Keratinocyte (primary cell): ENCODE measurements around the gene CHCHD5. TPM values are rescaled to one million over a fixed set of nuclear protein-coding genes. Genes with fewer than 3 reads are reported as not detected.
A peak's percentile ranks its signal among the peaks of the same experiment; 100 is the strongest.

ENCODE experiments used
- DNase-seq: peaks from one replicate; pipeline ENCODE4 v3.0.0-alpha.2; 2011; ENCODE audit warnings: low read depth, missing footprints, low spot score
- FAIRE-seq: peaks from 2 replicates; lab custom pipeline; 2011; peaks lifted over from hg19 to GRCh38; lab: Jason Lieb, UNC
- H2AFZ ChIP-seq: 2 replicates; pipeline ENCODE4 v1.6.0; 2012; ENCODE audit warnings: low read length, control low read depth, inconsistent platforms; ENCODE audit not compliant: control insufficient read depth
- H3K27ac ChIP-seq: 2 replicates; pipeline ENCODE4 v1.5.1; 2011; ENCODE audit warnings: low read length; ENCODE audit not compliant: control insufficient read depth, insufficient read depth
- H3K27me3 ChIP-seq: 3 replicates; pipeline ENCODE4 v1.6.0; 2011; ENCODE audit warnings: low read length; ENCODE audit not compliant: control insufficient read depth, insufficient read depth; ENCODE audit errors: extremely low read depth
- H3K36me3 ChIP-seq, 2 experiments: 2 replicates in 1 of 2; 3 replicates in 1 of 2; pipeline ENCODE4 v1.5.1; 2011; ENCODE audit warnings: low read length in 2 of 2, mild to moderate bottlenecking in 1 of 2; ENCODE audit not compliant: control insufficient read depth in 2 of 2, insufficient read depth in 2 of 2; ENCODE audit errors: extremely low read depth in 1 of 2
- H3K4me1 ChIP-seq: 3 replicates; pipeline ENCODE4 v1.5.1; 2011; ENCODE audit warnings: low read length; ENCODE audit not compliant: control insufficient read depth, insufficient read depth; ENCODE audit errors: extremely low read depth
- H3K4me2 ChIP-seq: 3 replicates; pipeline ENCODE4 v1.6.0; 2011; ENCODE audit warnings: low read depth, low read length; ENCODE audit not compliant: control insufficient read depth, insufficient read depth; ENCODE audit errors: extremely low read depth
- H3K4me3 ChIP-seq, 3 experiments: fragments of 200-600 bp in 1 of 3; sonication (generic) in 1 of 3; 2 replicates in 2 of 3; 3 replicates in 1 of 3; pipeline ENCODE4 v1.5.1; 2011 to 2016; ENCODE audit warnings: low read length in 3 of 3, mild to moderate bottlenecking in 3 of 3, control low read depth in 2 of 3, inconsistent platforms in 1 of 3, low read depth in 1 of 3, mixed read lengths in 1 of 3, mixed run types in 1 of 3, moderate library complexity in 1 of 3; ENCODE audit not compliant: control insufficient read depth in 2 of 3, insufficient read depth in 2 of 3; ENCODE audit errors: extremely low read depth in 1 of 3
- H3K79me2 ChIP-seq: 2 replicates; pipeline ENCODE4 v1.6.0; 2012; ENCODE audit warnings: low read length; ENCODE audit not compliant: control insufficient read depth, insufficient read depth
- H3K9ac ChIP-seq: 3 replicates; pipeline ENCODE4 v1.6.0; 2011; ENCODE audit warnings: low read length; ENCODE audit not compliant: control insufficient read depth, insufficient read depth; ENCODE audit errors: extremely low read depth
- H3K9me1 ChIP-seq: 3 replicates; pipeline ENCODE4 v1.6.0; 2011; ENCODE audit warnings: low read length; ENCODE audit not compliant: control insufficient read depth, insufficient read depth; ENCODE audit errors: extremely low read depth
- H3K9me3 ChIP-seq: 2 replicates; pipeline ENCODE4 v1.5.1; 2012; ENCODE audit warnings: low read depth, low read length; ENCODE audit not compliant: control insufficient read depth
- H4K20me1 ChIP-seq: 3 replicates; pipeline ENCODE4 v1.6.0; 2011; ENCODE audit warnings: low read length; ENCODE audit not compliant: control insufficient read depth, insufficient read depth; ENCODE audit errors: extremely low read depth
- CTCF ChIP-seq, 3 experiments: IDR thresholded peaks in 1 of 3; conservative IDR thresholded peaks in 1 of 3; optimal IDR thresholded peaks in 1 of 3; 2 replicates in 2 of 3; 3 replicates in 1 of 3; pipeline versions ENCODE3 to v1.5.1; 2011; ENCODE audit warnings: low read length in 3 of 3, mild to moderate bottlenecking in 3 of 3, moderate library complexity in 2 of 3, control low read depth in 1 of 3, inconsistent platforms in 1 of 3; ENCODE audit not compliant: insufficient read depth in 2 of 3; ENCODE audit errors: extremely low read depth in 1 of 3
- EZH2 ChIP-seq: IDR thresholded peaks from one replicate; pipeline ENCODE4 v1.6.1; 2012; ENCODE audit warnings: inconsistent platforms, mild to moderate bottlenecking, low read length, moderate library complexity
- dilution Hi-C: fragments of 300-500 bp; cut with MboI; formaldehyde crosslinking; loops from one replicate; pipeline ENCODE4 v1.7.0; 2020; ENCODE audit warnings: low sequenced_read_pairs; ENCODE audit not compliant: extremely low pct_ligation_motif_present
- polyA plus RNA-seq, 5 experiments: library from polyadenylated mRNA; depleted of rRNA in 3 of 5; stranded (reverse) in 3 of 5; stranded (forward) in 1 of 5; unstranded in 1 of 5; fragments of >200 nt; gene quantifications; 1 replicate in 1 of 5; 2 replicates in 3 of 5; 3 replicates in 1 of 5; pipeline versions ENCODE4 v1.2.1 to v1.2.3, GENCODE V29; 2011 to 2012; ENCODE audit warnings: missing spikeins in 2 of 5, low read depth in 1 of 5, low replicate concordance in 1 of 5

Gene CHCHD5
- polyA plus RNA-seq, 1 donor (not counting 4 experiments of a cell fraction or from before 2014, with no cell fraction given): 17.6 TPM

GRCh38 chr2:112600634-112601033 lies 16.2 kb downstream of the CHCHD5 start:
- no peaks in the 10 kb centered on the region for H3K79me2 ChIP-seq
- no peaks in the 10 kb centered on the region for H3K9me3 ChIP-seq
- TF ChIP-seq CTCF (optimal IDR thresholded peaks at IDR 0.05 in 1 of 3, IDR thresholded peaks at IDR 0.05 in 1 of 3, conservative IDR thresholded peaks at IDR 0.05 in 1 of 3; ENCODE audit: extremely low read depth in 1 of 3, insufficient read depth in 2 of 3, low read length in 3 of 3) (no peak), EZH2 (no peak)
- H3K4me2 ChIP-seq: no peak overlapping the region
- H2AFZ ChIP-seq: no peak overlapping the region
- H3K9me1 ChIP-seq: no peaks in the 10 kb centered on the region
- no peak overlapping the region for H3K27ac ChIP-seq
- H3K4me1 ChIP-seq: peaks cover 21% of the 10 kb centered on the region
- no peaks in the 10 kb centered on the region for H3K36me3 ChIP-seq
- dilution Hi-C loops: no loop called here
- H4K20me1 ChIP-seq: no peaks in the 10 kb centered on the region
- H3K9ac ChIP-seq: no peak overlapping the region
- no peaks in the 10 kb centered on the region for H3K27me3 ChIP-seq
- no peak for DNase-seq
- no peak for FAIRE-seq
- H3K4me3 ChIP-seq: no peak overlapping the region

- Histone ChIP-seq H2AFZ (no peak overlapping the region), H3K9me3 (no peaks in the 10 kb centered on the region), H3K79me2 (no peaks in the 10 kb centered on the region), H3K9ac (no peak overlapping the region), H3K36me3 (no peaks in the 10 kb centered on the region), H4K20me1 (no peaks in the 10 kb centered on the region), H3K27me3 (no peaks in the 10 kb centered on the region), H3K4me2 (no peak overlapping the region), H3K4me3 (no peak overlapping the region), H3K9me1 (no peaks in the 10 kb centered on the region), H3K4me1 (peaks cover 21% of the 10 kb centered on the region), H3K27ac (no peak overlapping the region)
- peak; percentile 29 for FAIRE-seq
- dilution Hi-C loops: no loop called here
- DNase-seq: no peak
- TF ChIP-seq CTCF (optimal IDR thresholded peaks at IDR 0.05 in 1 of 3, IDR thresholded peaks at IDR 0.05 in 1 of 3, conservative IDR thresholded peaks at IDR 0.05 in 1 of 3; ENCODE audit: extremely low read depth in 1 of 3, insufficient read depth in 2 of 3, low read length in 3 of 3): no peak
- no peak for TF ChIP-seq EZH2
Measured at GRCh38 chr2:112601754-112602153, 17.3 kb downstream of the CHCHD5 start.
